Endothelial cell of umbilical vein (primary cell): Measurements from ENCODE around the gene SGSM1.

ENCODE experiments used
- EZH2 ChIP-seq: IDR thresholded peaks from 2 replicates; pipeline ENCODE4 v1.6.1; 2012; ENCODE audit warnings: borderline replicate concordance, low read depth, mild to moderate bottlenecking, moderate library complexity, low read length, inconsistent platforms; ENCODE audit not compliant: severe bottlenecking
- JUN ChIP-seq: IDR thresholded peaks from 2 replicates; pipeline ENCODE4 v1.6.1; 2011; ENCODE audit warnings: borderline replicate concordance, low read depth; ENCODE audit not compliant: insufficient read length, insufficient read depth
- MYC ChIP-seq: IDR thresholded peaks from one replicate; pipeline ENCODE4 v1.6.1; 2011; ENCODE audit warnings: mild to moderate bottlenecking, low read depth, low read length
- POLR2A ChIP-seq: IDR thresholded peaks from 2 replicates; pipeline ENCODE4 v1.6.1; 2012; ENCODE audit warnings: low read depth, mild to moderate bottlenecking, control low read depth, low read length
- POLR2AphosphoS5 ChIP-seq: IDR thresholded peaks from 2 replicates; pipeline ENCODE4 v1.6.1; 2012; ENCODE audit warnings: low read depth, mild to moderate bottlenecking, control low read depth, low read length, moderate library complexity; ENCODE audit not compliant: insufficient read depth
- TF ChIP-seq, protein P1 (sequence below), 2 donors: IDR thresholded peaks; 1 replicate in 1 of 2; 2 replicates in 1 of 2; pipeline ENCODE4 v1.5.1; 2011; ENCODE audit warnings: low read length in 2 of 2, mild to moderate bottlenecking in 2 of 2, moderate library complexity in 2 of 2, control low read depth in 1 of 2, inconsistent platforms in 1 of 2, low read depth in 1 of 2; ENCODE audit not compliant: insufficient read depth in 1 of 2; ENCODE audit errors: extremely low read depth in 1 of 2
- TF ChIP-seq, protein P2 (sequence below): IDR thresholded peaks from 2 replicates; pipeline ENCODE4 v1.6.1; 2011; ENCODE audit not compliant: insufficient read depth, insufficient read length

GRCh38 chr22:24845041-24845898, 39.3 kb downstream of the SGSM1 start:
- TF ChIP-seq, protein P1, sequence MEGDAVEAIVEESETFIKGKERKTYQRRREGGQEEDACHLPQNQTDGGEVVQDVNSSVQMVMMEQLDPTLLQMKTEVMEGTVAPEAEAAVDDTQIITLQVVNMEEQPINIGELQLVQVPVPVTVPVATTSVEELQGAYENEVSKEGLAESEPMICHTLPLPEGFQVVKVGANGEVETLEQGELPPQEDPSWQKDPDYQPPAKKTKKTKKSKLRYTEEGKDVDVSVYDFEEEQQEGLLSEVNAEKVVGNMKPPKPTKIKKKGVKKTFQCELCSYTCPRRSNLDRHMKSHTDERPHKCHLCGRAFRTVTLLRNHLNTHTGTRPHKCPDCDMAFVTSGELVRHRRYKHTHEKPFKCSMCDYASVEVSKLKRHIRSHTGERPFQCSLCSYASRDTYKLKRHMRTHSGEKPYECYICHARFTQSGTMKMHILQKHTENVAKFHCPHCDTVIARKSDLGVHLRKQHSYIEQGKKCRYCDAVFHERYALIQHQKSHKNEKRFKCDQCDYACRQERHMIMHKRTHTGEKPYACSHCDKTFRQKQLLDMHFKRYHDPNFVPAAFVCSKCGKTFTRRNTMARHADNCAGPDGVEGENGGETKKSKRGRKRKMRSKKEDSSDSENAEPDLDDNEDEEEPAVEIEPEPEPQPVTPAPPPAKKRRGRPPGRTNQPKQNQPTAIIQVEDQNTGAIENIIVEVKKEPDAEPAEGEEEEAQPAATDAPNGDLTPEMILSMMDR (IDR thresholded peaks at IDR 0.05; ENCODE audit: extremely low read depth in 1 of 2, insufficient read depth in 1 of 2, low read depth in 1 of 2, low read length in 2 of 2) = no peak
- TF ChIP-seq EZH2 (no peak), MYC (no peak), POLR2AphosphoS5 (no peak), JUN (no peak), POLR2A (no peak)
- TF ChIP-seq, protein P2, sequence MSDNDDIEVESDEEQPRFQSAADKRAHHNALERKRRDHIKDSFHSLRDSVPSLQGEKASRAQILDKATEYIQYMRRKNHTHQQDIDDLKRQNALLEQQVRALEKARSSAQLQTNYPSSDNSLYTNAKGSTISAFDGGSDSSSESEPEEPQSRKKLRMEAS = no peak
